HCT116 (cell line): Measurements from ENCODE around the gene STYK1. TPM values are rescaled to one million over a fixed set of nuclear protein-coding genes. Genes with fewer than 3 reads are reported as not detected.

Source experiments
- ATAC-seq: fragments of 200-7000 bp; cut with Tn5 transposase; 2 replicates; pipeline ENCODE4 v1.9.1; 2020; ENCODE audit warnings: mild to moderate bottlenecking, moderate library complexity
- BruUV-seq: library from RNA; stranded (reverse); fragments of 400-500 nt; replicated peaks from 2 replicates; lab custom pipeline; 2021; lab: Mats Ljungman, UMichigan
- CTCF ChIA-PET: fragments of 300-600 bp; sonication (Branson Sonifier 250); formaldehyde crosslinking; loops from one replicate; lab custom pipeline; 2021; ENCODE audit warnings: antibody characterized with exemption; lab: Charles Lee
- POLR2A ChIA-PET: fragments of 300-600, 350-600 bp; sonication (Branson Sonifier 250); formaldehyde crosslinking; loops from one replicate; lab custom pipeline; 2021; ENCODE audit warnings: antibody characterized with exemption; lab: Charles Lee
- RAD21 ChIA-PET, 2 experiments: fragments of 300-600 bp; sonication (Branson Sonifier 250); formaldehyde crosslinking; loops; one replicate each; lab custom pipeline; 2023; ENCODE audit warnings: low total read pairs in 2 of 2; ENCODE audit not compliant: uncharacterized antibody in 2 of 2, unreplicated experiment in 2 of 2, low non-redundant PET in 1 of 2; lab: Charles Lee
- DNase-seq: peaks from one replicate; pipeline ENCODE4 v3.0.0-alpha.2; 2010; ENCODE audit warnings: low read depth, low spot score
- H2AFZ ChIP-seq: fragments of 200-600 bp; shearing (Covaris generic), sonication (generic); 2 replicates; pipeline ENCODE4 v1.6.1; 2017; ENCODE audit warnings: low read depth, mixed run types, mixed read lengths, antibody characterized with exemption, low read length; ENCODE audit not compliant: poor library complexity, severe bottlenecking
- H3K27ac ChIP-seq: 2 replicates; pipeline ENCODE4 v1.5.1; 2012; ENCODE audit warnings: low read depth, low read length
- H3K27me3 ChIP-seq: fragments of 200-600 bp; sonication (generic); 2 replicates; pipeline ENCODE4 v1.6.1; 2016; ENCODE audit warnings: mixed run types, low read length, mixed read lengths; ENCODE audit not compliant: insufficient read depth
- H3K36me3 ChIP-seq, 2 experiments: fragments of 200-500 bp in 1 of 2; fragments of 200-600 bp in 1 of 2; sonication (Bioruptor generic) in 1 of 2; sonication (generic) in 1 of 2; 2 replicates each; pipeline versions ENCODE4 v1.5.1 to v1.6.1; 2014 to 2016; ENCODE audit warnings: low read length in 2 of 2, inconsistent platforms in 1 of 2, mixed read lengths in 1 of 2, mixed run types in 1 of 2; ENCODE audit not compliant: insufficient read depth in 2 of 2, control insufficient read depth in 1 of 2
- H3K4me1 ChIP-seq, 2 experiments: fragments of 200-600 bp in 1 of 2; sonication (generic) in 1 of 2; 2 replicates each; pipeline versions ENCODE4 v1.5.1 to v1.6.1; 2012 to 2017; ENCODE audit warnings: low read length in 2 of 2, inconsistent platforms in 1 of 2, mild to moderate bottlenecking in 1 of 2, mixed read lengths in 1 of 2, mixed run types in 1 of 2, moderate library complexity in 1 of 2; ENCODE audit not compliant: insufficient read depth in 2 of 2, control insufficient read depth in 1 of 2
- H3K4me2 ChIP-seq: fragments of 200-600 bp; sonication (generic); 2 replicates; pipeline ENCODE4 v1.6.1; 2017; ENCODE audit warnings: mixed run types, low read length, mixed read lengths
- H3K4me3 ChIP-seq, 2 experiments: fragments of 200-600 bp in 1 of 2; sonication (generic) in 1 of 2; replicated peaks in 1 of 2; 2 replicates each; pipeline ENCODE4 v1.5.1; 2011 to 2016; ENCODE audit warnings: low read length in 2 of 2, control low read depth in 1 of 2, low read depth in 1 of 2, mild to moderate bottlenecking in 1 of 2, mixed read lengths in 1 of 2, mixed run types in 1 of 2
- H3K79me2 ChIP-seq: fragments of 200-600 bp; sonication (generic); 2 replicates; pipeline ENCODE4 v1.6.1; 2017; ENCODE audit warnings: mild to moderate bottlenecking, mixed run types, low read length, moderate library complexity, mixed read lengths; ENCODE audit not compliant: insufficient read depth
- H3K9ac ChIP-seq: fragments of 200-600 bp; sonication (generic); 2 replicates; pipeline ENCODE4 v1.6.1; 2016; ENCODE audit warnings: low read length, mixed read lengths
- H3K9me2 ChIP-seq: fragments of 200-600 bp; sonication (generic), shearing (Covaris generic); 2 replicates; pipeline ENCODE4 v1.6.1; 2017; ENCODE audit warnings: mixed run types, mild to moderate bottlenecking, moderate library complexity; ENCODE audit not compliant: insufficient read depth
- H3K9me3 ChIP-seq, 2 experiments: fragments of 200-500 bp in 1 of 2; fragments of 200-600 bp in 1 of 2; sonication (Bioruptor generic) in 1 of 2; sonication (generic) in 1 of 2; 2 replicates each; pipeline ENCODE4 v1.6.1; 2014 to 2017; ENCODE audit warnings: low read length in 2 of 2, mixed read lengths in 2 of 2, inconsistent platforms in 1 of 2, low read depth in 1 of 2, mild to moderate bottlenecking in 1 of 2, mixed run types in 1 of 2, moderate library complexity in 1 of 2; ENCODE audit not compliant: control insufficient read depth in 1 of 2, insufficient read depth in 1 of 2
- H4K20me1 ChIP-seq: fragments of 200-600 bp; sonication (generic), shearing (Covaris generic); 2 replicates; pipeline ENCODE4 v1.6.1; 2017; ENCODE audit warnings: mixed run types, mild to moderate bottlenecking, moderate library complexity; ENCODE audit not compliant: insufficient read depth
- CBX3 ChIP-seq: IDR thresholded peaks from 2 replicates; pipeline ENCODE4 v1.6.1; 2012; ENCODE audit warnings: low read depth
- EGR1 ChIP-seq: IDR thresholded peaks from 2 replicates; pipeline ENCODE4 v1.6.1; 2012; ENCODE audit warnings: low read depth
- EZH2 ChIP-seq: fragments of 200-600 bp; sonication (generic); IDR thresholded peaks from 2 replicates; pipeline ENCODE4 v1.6.1; 2017; ENCODE audit warnings: antibody characterized with exemption, mixed run types
- EZH2phosphoT487 ChIP-seq: fragments of 200-600 bp; IDR thresholded peaks from 2 replicates; pipeline ENCODE4 v1.6.1; 2018; ENCODE audit warnings: antibody characterized with exemption, borderline replicate concordance
- FOSL1 ChIP-seq: IDR thresholded peaks from 2 replicates; pipeline ENCODE4 v1.6.1; 2012; ENCODE audit warnings: low read depth
- intact Hi-C: fragments of 100-400 bp; cut with micrococcal nuclease; formaldehyde crosslinking; loops from 2 replicates; pipeline ENCODE4 v1.10.0; 2022
- total RNA-seq: library from RNA; stranded (reverse); gene quantifications from one replicate; pipeline ENCODE4 v1.2.1, GENCODE V29; 2021; ENCODE audit not compliant: unreplicated experiment
- TF ChIP-seq, protein P1 (sequence below): IDR thresholded peaks from 2 replicates; pipeline ENCODE4 v1.6.1; 2012; ENCODE audit warnings: low read depth
- TF ChIP-seq, protein P2 (sequence below), 3 experiments: fragments of 200-600 bp in 1 of 3; sonication (generic) in 1 of 3; IDR thresholded peaks in 2 of 3; conservative IDR thresholded peaks in 1 of 3; 2 replicates each; pipeline ENCODE4 v1.5.1; 2012 to 2017; ENCODE audit warnings: low read depth in 2 of 3, low read length in 2 of 3, antibody characterized with exemption in 1 of 3, borderline replicate concordance in 1 of 3, control low read depth in 1 of 3, mild to moderate bottlenecking in 1 of 3, mixed read lengths in 1 of 3, mixed run types in 1 of 3, moderate library complexity in 1 of 3; ENCODE audit not compliant: insufficient read depth in 1 of 3

STYK1 gene
- total RNA-seq, 1 experiment from 2014 or later = 4.4 TPM

DNA sequence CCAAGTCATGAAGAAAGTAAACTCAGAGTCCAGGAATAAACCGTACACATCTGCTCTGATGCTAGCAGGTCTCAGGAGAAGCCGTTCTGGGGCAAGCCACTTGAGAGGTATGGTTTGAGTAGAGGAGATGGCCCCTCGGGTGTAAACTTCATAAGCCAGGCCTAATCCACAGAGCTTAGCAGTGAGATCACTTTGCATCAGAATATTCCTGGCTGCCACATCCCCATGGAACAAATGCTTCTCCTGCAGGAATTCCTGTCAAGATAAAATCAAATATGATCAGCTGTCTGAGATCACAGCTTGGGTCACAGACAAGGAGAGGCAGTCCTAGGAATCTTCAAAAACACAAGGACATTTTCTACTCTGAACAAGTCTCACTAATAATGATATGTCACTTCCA is 49.2 kb downstream of the STYK1 start:
- no peaks in the 10 kb centered on the region for H3K9me2 ChIP-seq
- H3K9ac ChIP-seq = no peak overlapping the region
- no TSS peak for BruUV-seq
- H3K27ac ChIP-seq = no peak overlapping the region
- H3K79me2 ChIP-seq = no peaks in the 10 kb centered on the region
- intact Hi-C loops = no loop called here
- H4K20me1 ChIP-seq = no peaks in the 10 kb centered on the region
- no peak overlapping the region for H3K4me3 ChIP-seq
- no peaks in the 10 kb centered on the region for H3K9me3 ChIP-seq
- H2AFZ ChIP-seq = no peak overlapping the region
- no peaks in the 10 kb centered on the region for H3K27me3 ChIP-seq
- DNase-seq (no peak), ATAC-seq (no peak)
- POLR2A ChIA-PET = no interaction called here
- H3K4me2 ChIP-seq = no peak overlapping the region
- peaks cover 0 to 15% of the 10 kb centered on the region in 2 experiments; a peak in 2 of 4 replicates for H3K36me3 ChIP-seq
- TF ChIP-seq EZH2 (no peak), FOSL1 (no peak), EGR1 (no peak), CBX3 (no peak), EZH2phosphoT487 (no peak)
- TF ChIP-seq, protein P1, sequence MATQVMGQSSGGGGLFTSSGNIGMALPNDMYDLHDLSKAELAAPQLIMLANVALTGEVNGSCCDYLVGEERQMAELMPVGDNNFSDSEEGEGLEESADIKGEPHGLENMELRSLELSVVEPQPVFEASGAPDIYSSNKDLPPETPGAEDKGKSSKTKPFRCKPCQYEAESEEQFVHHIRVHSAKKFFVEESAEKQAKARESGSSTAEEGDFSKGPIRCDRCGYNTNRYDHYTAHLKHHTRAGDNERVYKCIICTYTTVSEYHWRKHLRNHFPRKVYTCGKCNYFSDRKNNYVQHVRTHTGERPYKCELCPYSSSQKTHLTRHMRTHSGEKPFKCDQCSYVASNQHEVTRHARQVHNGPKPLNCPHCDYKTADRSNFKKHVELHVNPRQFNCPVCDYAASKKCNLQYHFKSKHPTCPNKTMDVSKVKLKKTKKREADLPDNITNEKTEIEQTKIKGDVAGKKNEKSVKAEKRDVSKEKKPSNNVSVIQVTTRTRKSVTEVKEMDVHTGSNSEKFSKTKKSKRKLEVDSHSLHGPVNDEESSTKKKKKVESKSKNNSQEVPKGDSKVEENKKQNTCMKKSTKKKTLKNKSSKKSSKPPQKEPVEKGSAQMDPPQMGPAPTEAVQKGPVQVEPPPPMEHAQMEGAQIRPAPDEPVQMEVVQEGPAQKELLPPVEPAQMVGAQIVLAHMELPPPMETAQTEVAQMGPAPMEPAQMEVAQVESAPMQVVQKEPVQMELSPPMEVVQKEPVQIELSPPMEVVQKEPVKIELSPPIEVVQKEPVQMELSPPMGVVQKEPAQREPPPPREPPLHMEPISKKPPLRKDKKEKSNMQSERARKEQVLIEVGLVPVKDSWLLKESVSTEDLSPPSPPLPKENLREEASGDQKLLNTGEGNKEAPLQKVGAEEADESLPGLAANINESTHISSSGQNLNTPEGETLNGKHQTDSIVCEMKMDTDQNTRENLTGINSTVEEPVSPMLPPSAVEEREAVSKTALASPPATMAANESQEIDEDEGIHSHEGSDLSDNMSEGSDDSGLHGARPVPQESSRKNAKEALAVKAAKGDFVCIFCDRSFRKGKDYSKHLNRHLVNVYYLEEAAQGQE = no peak
- TF ChIP-seq, protein P2, sequence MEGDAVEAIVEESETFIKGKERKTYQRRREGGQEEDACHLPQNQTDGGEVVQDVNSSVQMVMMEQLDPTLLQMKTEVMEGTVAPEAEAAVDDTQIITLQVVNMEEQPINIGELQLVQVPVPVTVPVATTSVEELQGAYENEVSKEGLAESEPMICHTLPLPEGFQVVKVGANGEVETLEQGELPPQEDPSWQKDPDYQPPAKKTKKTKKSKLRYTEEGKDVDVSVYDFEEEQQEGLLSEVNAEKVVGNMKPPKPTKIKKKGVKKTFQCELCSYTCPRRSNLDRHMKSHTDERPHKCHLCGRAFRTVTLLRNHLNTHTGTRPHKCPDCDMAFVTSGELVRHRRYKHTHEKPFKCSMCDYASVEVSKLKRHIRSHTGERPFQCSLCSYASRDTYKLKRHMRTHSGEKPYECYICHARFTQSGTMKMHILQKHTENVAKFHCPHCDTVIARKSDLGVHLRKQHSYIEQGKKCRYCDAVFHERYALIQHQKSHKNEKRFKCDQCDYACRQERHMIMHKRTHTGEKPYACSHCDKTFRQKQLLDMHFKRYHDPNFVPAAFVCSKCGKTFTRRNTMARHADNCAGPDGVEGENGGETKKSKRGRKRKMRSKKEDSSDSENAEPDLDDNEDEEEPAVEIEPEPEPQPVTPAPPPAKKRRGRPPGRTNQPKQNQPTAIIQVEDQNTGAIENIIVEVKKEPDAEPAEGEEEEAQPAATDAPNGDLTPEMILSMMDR (IDR thresholded peaks at IDR 0.05 in 2 of 3, conservative IDR thresholded peaks at IDR 0.05 in 1 of 3; ENCODE audit: borderline replicate concordance in 1 of 3, insufficient read depth in 1 of 3, low read depth in 2 of 3, low read length in 2 of 3) = no peak
- RAD21 ChIA-PET = no interaction called here
- no peaks in the 10 kb centered on the region for H3K4me1 ChIP-seq
- CTCF ChIA-PET = no interaction called here
